Effector memory CD8-positive, alpha-beta T cell (primary cell): ENCODE results near the gene MTHFD2.
"Not testable (repeated sequence)": the region's sequence is repeated elsewhere in the genome, so short reads cannot be mapped to it uniquely, and the experiment has no call there.

Experiments used
- ATAC-seq: fragments of 150-1000 bp; cut with Tn5 transposase; replicated peaks from 2 replicates; pipeline ENCODE4 v1.10.0; 2021; ENCODE audit warnings: mild to moderate bottlenecking, moderate library complexity
- DNase-seq, 3 experiments: peaks; one replicate each; pipeline ENCODE4 v3.0.0; 2021
- H3K27ac Mint-ChIP-seq, 2 donors: one replicate each; pipeline ENCODE4 v1.8.0; 2022; ENCODE audit warnings: mild to moderate bottlenecking in 2 of 2, mixed read lengths in 2 of 2, moderate library complexity in 2 of 2
- H3K27me3 Mint-ChIP-seq, 2 donors: one replicate each; pipeline ENCODE4 v1.8.0; 2022; ENCODE audit warnings: mixed read lengths in 2 of 2
- H3K36me3 Mint-ChIP-seq: one replicate; pipeline ENCODE4 v1.8.0; 2022; ENCODE audit warnings: mild to moderate bottlenecking, moderate library complexity, mixed read lengths; ENCODE audit not compliant: insufficient read depth
- H3K4me1 Mint-ChIP-seq, 2 donors: one replicate each; pipeline ENCODE4 v1.8.0; 2022; ENCODE audit warnings: low read depth in 2 of 2, mixed read lengths in 2 of 2
- H3K4me3 Mint-ChIP-seq, 2 donors: one replicate each; pipeline ENCODE4 v1.8.0; 2022; ENCODE audit warnings: mild to moderate bottlenecking in 2 of 2, mixed read lengths in 2 of 2, moderate library complexity in 2 of 2
- H3K9me3 Mint-ChIP-seq, 2 donors: one replicate each; pipeline ENCODE4 v1.8.0; 2022; ENCODE audit warnings: mixed read lengths in 2 of 2

MTHFD2 gene

DNA sequence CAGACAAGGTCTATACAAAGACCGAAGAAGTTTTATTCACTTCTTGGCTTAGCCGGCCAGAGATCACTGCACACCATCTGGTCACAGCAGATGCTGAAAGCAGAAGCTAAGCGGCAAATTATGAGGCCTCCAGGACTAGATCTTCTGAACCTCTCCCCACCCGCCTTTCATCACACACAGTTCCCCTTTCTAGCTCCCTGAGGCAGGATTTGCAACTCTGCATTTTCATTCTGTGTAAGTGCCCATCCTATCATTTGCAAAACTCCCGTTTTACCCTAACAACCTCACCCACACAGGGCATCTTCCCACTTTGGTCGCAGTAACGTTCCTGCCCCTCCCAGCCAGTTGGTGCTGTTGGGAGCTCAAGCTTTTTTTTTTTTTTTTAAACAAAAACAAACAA is 16.7 kb upstream of the MTHFD2 start:
- peak overlapping the region in 1 of 2 donors; percentile 82 for H3K27ac Mint-ChIP-seq
- H3K27me3 Mint-ChIP-seq = no peaks in the 10 kb centered on the region
- ATAC-seq (no peak), DNase-seq (no peak)
- H3K9me3 Mint-ChIP-seq = no peaks in the 10 kb centered on the region
- H3K4me1 Mint-ChIP-seq = peaks cover 10 to 18% of the 10 kb centered on the region in 2 donors
- H3K36me3 Mint-ChIP-seq = peaks cover 21% of the 10 kb centered on the region
- no peak overlapping the region for H3K4me3 Mint-ChIP-seq

DNA sequence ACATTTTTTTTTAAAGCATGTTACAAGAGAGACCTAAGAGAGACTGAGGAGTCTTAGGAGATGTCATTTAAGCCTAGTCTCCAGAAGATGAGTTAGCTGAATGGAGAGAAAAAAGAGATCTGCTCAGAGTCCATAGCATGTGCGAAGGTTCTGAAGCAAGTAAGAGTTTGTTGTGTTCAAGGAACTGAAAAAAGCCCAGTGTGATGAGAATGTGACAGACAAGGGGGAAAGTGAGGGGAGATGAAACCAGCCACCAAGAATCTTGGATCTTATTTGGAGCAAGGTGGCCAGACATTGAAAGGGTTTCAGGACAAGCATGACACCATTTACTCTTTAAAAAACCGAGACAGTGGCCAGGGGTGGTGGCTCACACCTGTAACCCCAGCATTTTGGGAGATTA is 14.5 kb upstream of the MTHFD2 start:
- peaks cover 6% of the 10 kb centered on the region for H3K36me3 Mint-ChIP-seq
- H3K9me3 Mint-ChIP-seq = no peaks in the 10 kb centered on the region
- no peak overlapping the region for H3K4me3 Mint-ChIP-seq
- DNase-seq (no peak), ATAC-seq (no peak)
- no peaks in the 10 kb centered on the region for H3K27me3 Mint-ChIP-seq
- H3K27ac Mint-ChIP-seq = no peak overlapping the region
- peaks cover 5 to 11% of the 10 kb centered on the region in 2 donors for H3K4me1 Mint-ChIP-seq

DNA sequence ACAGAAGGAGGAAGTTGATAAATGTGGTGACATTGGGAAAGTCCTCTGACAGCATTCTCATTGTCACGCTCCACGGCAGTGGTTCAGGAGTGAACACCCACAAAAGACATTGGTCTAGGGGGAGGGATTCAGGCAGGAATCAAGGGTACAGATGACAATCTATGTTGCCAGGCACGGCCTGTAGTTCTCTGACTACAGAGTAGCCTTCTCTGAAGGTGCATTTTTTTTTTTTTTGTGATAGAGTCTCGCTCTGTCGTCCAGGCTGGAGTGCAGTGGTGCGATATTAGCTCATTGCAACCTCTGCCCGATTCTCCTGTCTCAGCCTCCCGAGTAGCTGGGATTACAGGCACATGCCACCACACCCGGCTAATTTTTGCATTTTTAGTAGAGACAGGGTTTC is 12.4 kb upstream of the MTHFD2 start:
- H3K36me3 Mint-ChIP-seq = no peaks in the 10 kb centered on the region
- DNase-seq (peak in 1 of 3 experiments; percentile 10), ATAC-seq (peak; percentile 91)
- H3K4me3 Mint-ChIP-seq = peak overlapping the region in 1 of 2 donors; percentile 37
- peaks cover 4% of the 10 kb centered on the region in 2 donors for H3K4me1 Mint-ChIP-seq
- H3K9me3 Mint-ChIP-seq = no peaks in the 10 kb centered on the region
- peaks cover 0 to 4% of the 10 kb centered on the region in 2 donors for H3K27me3 Mint-ChIP-seq
- peak overlapping the region in 1 of 2 donors; percentile 81 for H3K27ac Mint-ChIP-seq

DNA sequence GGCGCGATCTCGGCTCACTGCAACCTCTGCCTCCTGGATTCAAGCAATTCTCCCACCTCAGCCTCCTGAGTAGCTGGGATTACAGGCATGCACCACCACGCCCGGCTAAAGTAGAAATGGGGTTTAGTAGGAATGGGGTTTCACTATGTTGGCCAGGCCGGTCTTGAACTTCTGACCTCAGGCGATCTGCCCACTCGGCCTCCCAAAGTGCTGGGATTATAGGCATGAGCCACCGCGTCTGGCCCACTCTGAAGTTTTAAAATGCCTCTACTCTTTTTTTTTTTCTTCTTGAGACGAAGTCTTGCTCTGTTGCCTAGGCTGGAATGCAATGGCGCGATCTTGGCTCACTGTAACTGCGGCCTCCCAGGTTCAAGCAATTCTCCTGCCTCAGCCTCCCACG is 11.7 kb upstream of the MTHFD2 start:
- H3K27me3 Mint-ChIP-seq, H3K4me1 Mint-ChIP-seq, H3K36me3 Mint-ChIP-seq, H3K9me3 Mint-ChIP-seq, ATAC-seq, H3K27ac Mint-ChIP-seq, H3K4me3 Mint-ChIP-seq, DNase-seq: not testable (repeated sequence)

DNA sequence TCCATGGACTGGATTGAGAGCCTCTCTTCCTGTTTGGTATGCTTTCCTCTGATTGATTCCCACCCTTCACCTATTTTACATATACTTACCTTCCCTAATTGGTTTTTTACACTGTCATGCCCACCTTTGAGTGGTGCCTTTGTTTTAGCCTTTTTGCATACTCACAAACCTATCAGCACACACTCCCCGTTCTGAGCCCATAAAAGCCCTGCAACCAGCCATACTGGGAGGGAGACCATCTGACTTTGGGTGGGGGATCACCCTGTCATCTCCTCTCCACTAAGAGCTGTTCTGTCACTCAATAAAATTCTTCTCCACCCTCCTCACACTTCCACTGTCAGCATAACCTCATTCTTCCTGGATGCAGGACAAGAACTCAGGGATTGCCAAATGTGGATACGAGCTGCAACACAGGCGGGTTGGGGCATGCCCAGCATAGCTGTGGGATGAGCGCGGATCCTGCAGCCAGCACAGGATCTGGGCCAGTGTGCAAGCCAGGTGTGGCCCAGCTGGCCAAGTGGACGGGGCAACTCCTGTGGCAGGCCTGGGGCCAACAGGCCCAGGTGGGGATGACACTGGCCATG is 10.3 kb upstream of the MTHFD2 start:
- no peak for ATAC-seq
- peaks cover 4% of the 10 kb centered on the region in 2 donors for H3K4me1 Mint-ChIP-seq
- no peak overlapping the region for H3K4me3 Mint-ChIP-seq
- no peak for DNase-seq
- H3K9me3 Mint-ChIP-seq = no peaks in the 10 kb centered on the region
- H3K27ac Mint-ChIP-seq = no peak overlapping the region
- no peaks in the 10 kb centered on the region for H3K36me3 Mint-ChIP-seq
- peaks cover 0 to 9% of the 10 kb centered on the region in 2 donors for H3K27me3 Mint-ChIP-seq

DNA sequence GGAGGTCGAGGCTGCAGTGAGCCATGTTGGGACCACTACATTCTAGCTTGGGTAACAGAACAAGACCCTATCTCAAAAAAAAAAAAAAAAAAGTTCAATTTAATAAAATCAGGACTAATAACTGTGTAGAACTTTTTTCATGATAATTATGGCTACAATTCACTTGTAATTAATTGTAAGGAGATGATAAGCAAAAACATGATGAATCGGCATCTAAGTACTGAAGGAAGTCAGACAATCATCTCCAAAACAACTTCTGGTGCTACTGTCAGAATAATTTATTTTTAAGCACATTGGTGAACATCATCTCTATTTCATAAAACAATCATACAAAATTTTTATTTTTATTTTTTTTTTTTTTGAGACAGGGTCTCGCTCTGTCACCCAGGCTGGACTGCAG is 9.7 kb upstream of the MTHFD2 start:
- ATAC-seq = no peak
- no peaks in the 10 kb centered on the region for H3K36me3 Mint-ChIP-seq
- DNase-seq = no peak
- H3K4me1 Mint-ChIP-seq = peaks cover 4% of the 10 kb centered on the region in 2 donors
- no peak overlapping the region for H3K27ac Mint-ChIP-seq
- H3K4me3 Mint-ChIP-seq = no peak overlapping the region
- H3K27me3 Mint-ChIP-seq = peaks cover 0 to 9% of the 10 kb centered on the region in 2 donors
- no peaks in the 10 kb centered on the region for H3K9me3 Mint-ChIP-seq

DNA sequence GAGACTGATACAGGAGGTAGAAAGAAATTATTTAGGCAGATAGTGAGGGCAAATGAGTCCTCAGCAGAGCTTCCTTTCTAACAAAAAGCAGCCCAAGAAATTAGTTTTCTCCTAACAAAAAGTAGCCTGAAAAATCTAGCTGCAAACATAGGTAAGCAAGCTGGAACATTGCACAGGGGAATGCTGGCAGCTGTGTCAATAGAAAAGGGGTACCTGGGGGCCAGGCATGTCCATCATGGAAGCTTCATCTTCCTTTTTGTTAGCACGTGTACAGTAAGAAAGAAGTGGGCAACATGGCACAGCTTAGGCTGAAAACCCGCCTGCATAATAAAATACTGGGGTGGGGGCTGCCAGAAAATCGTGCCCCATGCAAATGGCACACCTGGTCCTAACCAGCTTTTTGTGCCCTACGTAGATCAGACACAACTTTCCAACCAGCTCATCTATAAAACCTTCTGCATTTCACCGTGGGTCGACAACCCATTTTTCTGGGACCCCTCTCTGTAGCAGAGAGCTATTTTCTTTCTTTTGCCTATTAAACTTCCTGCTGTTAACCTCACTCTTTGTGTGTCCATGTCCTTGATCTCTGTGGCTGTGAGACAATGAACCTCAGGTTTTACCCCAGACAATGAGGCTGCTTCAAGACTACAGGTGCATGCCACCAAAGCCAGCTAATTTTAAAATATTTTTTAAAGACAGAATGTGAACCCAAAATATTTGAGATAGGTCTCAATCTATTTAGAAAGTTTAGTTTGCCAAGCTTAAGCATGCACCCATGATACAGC is 6.6 kb upstream of the MTHFD2 start:
- Mint-ChIP-seq H3K9me3 (no peaks in the 10 kb centered on the region), H3K4me1 (no peaks in the 10 kb centered on the region), H3K27me3 (peaks cover 0 to 9% of the 10 kb centered on the region in 2 donors), H3K27ac (no peak overlapping the region), H3K4me3 (no peak overlapping the region), H3K36me3 (no peaks in the 10 kb centered on the region)
- ATAC-seq (no peak), DNase-seq (no peak)

DNA sequence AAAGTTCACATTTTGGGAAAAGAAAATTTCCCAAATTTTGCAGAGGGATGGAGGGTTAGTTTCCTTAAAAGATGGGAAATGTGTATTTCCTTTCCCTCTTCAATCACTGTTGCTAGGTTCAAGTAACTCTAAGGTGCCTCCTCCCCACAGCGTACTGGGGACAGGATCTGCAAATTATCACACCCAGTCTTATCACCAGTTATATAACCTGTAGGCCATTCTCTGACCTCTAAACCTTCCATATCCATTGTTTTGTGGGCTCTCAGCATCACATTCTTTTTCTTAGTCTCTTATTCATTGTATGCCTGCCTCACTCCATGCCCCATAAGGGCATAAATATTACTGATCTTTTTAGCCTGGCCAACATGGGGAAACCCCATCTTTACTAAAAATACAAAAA is 3.6 kb upstream of the MTHFD2 start:
- H3K27me3 Mint-ChIP-seq = peaks cover 0 to 9% of the 10 kb centered on the region in 2 donors
- H3K27ac Mint-ChIP-seq = no peak overlapping the region
- H3K4me3 Mint-ChIP-seq = no peak overlapping the region
- no peaks in the 10 kb centered on the region for H3K9me3 Mint-ChIP-seq
- H3K36me3 Mint-ChIP-seq = peaks cover 11% of the 10 kb centered on the region
- peaks cover 17% of the 10 kb centered on the region in 2 donors for H3K4me1 Mint-ChIP-seq
- DNase-seq = no peak
- ATAC-seq = no peak

DNA sequence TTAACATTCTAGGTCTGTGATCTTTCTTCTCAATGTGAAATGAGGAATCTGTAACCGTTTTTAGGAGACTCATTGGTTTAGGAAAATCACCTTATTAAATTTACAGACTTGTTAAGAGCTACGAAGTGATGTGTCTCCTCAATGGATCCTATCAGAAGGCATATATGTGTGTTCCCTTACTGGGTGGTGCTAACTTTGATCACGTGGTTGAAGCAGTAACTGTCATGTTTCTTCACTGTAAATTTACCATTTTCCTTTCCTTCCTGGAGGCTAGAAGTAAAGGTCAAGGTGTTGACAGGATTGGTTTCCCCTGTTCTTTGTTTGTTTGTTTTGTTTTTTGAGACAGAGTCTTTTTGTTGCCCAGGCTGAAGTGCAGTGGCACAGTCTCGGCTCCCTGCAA is 1.4 kb upstream of the MTHFD2 start:
- no peak overlapping the region for H3K27ac Mint-ChIP-seq
- no peak for DNase-seq
- H3K27me3 Mint-ChIP-seq = no peaks in the 10 kb centered on the region
- no peak for ATAC-seq
- no peak overlapping the region for H3K4me3 Mint-ChIP-seq
- no peaks in the 10 kb centered on the region for H3K9me3 Mint-ChIP-seq
- H3K4me1 Mint-ChIP-seq = peaks cover 21 to 23% of the 10 kb centered on the region in 2 donors
- peaks cover 11% of the 10 kb centered on the region for H3K36me3 Mint-ChIP-seq

DNA sequence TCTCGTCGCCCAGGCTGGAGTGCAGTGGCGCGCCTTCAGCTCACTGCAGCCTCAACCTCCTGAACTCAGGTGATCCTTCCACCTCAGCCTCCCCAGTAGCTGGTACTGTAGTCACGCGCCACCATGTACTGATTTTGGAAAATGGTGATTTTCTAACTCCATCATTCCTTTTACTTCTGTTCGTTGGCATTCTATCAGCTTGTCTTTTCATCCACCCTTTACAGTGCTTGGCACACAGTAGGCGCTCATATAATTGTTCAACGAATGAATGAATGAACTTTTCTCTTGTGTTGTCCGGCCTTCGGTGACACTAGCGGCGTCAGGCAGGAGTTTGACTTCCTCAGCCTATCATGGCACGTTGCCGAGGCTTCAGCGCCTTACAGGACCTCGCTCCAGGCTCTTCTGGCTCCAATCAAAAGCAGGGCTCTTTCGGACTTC is 373 bp upstream of the MTHFD2 start:
- H3K36me3 Mint-ChIP-seq = peaks cover 11% of the 10 kb centered on the region
- DNase-seq (no peak), ATAC-seq (no peak)
- peak overlapping the region; percentile 90 to 91 for H3K4me3 Mint-ChIP-seq
- H3K27me3 Mint-ChIP-seq = no peaks in the 10 kb centered on the region
- H3K27ac Mint-ChIP-seq = peak overlapping the region; percentile 93 to 98
- no peaks in the 10 kb centered on the region for H3K9me3 Mint-ChIP-seq
- H3K4me1 Mint-ChIP-seq = peaks cover 21 to 23% of the 10 kb centered on the region in 2 donors

DNA sequence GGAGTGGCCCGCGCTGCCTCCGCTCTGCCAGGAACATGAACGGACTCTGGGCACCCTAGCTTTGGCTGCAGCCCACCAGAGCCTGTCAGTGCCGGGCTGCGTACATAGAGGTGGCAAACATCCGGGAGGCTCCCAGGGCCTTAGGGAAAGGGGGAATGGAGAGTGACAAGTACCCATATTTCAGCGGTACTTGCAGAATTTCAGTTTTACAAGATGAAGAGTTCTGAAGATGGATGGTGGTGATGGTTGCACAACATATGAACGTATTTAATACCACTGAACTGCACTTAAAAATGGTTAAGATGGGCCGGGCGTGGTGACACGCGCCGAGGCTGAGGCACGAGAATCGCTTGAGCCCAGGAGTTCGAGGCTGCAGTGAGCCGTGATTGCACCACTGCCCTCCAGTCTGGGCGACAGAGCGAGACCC is 873 bp downstream of the MTHFD2 start:
- no peaks in the 10 kb centered on the region for H3K9me3 Mint-ChIP-seq
- peak overlapping the region; percentile 93 to 98 for H3K27ac Mint-ChIP-seq
- ATAC-seq (peak; percentile 6), DNase-seq (peak in 1 of 3 experiments; percentile 15)
- peak overlapping the region; percentile 90 to 91 for H3K4me3 Mint-ChIP-seq
- H3K36me3 Mint-ChIP-seq = peaks cover 11% of the 10 kb centered on the region
- no peaks in the 10 kb centered on the region for H3K27me3 Mint-ChIP-seq
- H3K4me1 Mint-ChIP-seq = peaks cover 21 to 23% of the 10 kb centered on the region in 2 donors

DNA sequence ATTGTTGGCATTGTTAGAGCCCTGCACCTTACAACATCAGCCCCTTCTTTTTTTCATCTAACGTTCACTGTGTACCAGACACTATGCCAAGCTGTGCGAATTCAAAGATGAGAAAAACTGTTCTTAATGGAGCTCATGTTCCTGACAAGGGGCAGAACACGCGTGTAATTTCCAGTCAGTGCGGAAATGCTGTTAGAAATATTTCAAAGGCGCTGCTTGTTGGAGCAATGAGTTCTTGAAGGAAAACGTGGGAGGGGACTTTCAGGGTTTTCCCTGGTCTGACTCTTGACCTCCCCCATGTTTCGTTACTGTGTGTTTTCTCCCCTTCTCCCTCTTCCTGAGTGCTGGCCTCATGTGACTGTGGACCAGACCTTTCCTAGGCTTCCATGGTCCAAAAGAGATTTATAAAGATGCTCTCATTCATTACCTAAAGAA is 1.5 kb downstream of the MTHFD2 start:
- Mint-ChIP-seq H3K4me1 (peaks cover 24 to 28% of the 10 kb centered on the region in 2 donors), H3K9me3 (no peaks in the 10 kb centered on the region), H3K27ac (peak overlapping the region; percentile 30 to 93), H3K4me3 (peak overlapping the region; percentile 90 to 91), H3K36me3 (peaks cover 11% of the 10 kb centered on the region), H3K27me3 (no peaks in the 10 kb centered on the region)
- ATAC-seq (no peak), DNase-seq (no peak)

DNA sequence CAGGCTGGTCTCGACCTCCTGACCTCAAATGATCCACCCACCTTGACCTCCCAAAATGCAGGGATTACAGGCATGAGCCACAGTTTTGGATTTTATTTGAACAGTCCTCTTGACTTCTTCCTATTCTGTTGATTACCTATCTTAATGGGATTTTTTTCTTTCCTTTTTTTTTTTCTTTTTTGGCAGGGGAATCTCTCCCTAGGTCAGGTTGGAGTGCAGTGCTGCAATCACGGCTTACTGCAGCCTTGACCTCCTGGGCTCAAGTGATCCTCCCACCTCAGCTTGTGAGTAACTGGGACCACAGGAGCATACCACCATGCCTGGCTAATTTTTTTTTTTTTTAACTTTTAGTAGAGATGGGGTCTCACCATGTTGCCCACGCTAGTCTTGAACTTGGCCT is 2.8 kb downstream of the MTHFD2 start:
- no peak for ATAC-seq
- no peaks in the 10 kb centered on the region for H3K27me3 Mint-ChIP-seq
- H3K4me3 Mint-ChIP-seq = peak overlapping the region in 1 of 2 donors; percentile 9
- H3K36me3 Mint-ChIP-seq = peaks cover 11% of the 10 kb centered on the region
- peak overlapping the region in 1 of 2 donors; percentile 29 for H3K27ac Mint-ChIP-seq
- no peak for DNase-seq
- no peaks in the 10 kb centered on the region for H3K9me3 Mint-ChIP-seq
- peaks cover 35 to 41% of the 10 kb centered on the region in 2 donors for H3K4me1 Mint-ChIP-seq

DNA sequence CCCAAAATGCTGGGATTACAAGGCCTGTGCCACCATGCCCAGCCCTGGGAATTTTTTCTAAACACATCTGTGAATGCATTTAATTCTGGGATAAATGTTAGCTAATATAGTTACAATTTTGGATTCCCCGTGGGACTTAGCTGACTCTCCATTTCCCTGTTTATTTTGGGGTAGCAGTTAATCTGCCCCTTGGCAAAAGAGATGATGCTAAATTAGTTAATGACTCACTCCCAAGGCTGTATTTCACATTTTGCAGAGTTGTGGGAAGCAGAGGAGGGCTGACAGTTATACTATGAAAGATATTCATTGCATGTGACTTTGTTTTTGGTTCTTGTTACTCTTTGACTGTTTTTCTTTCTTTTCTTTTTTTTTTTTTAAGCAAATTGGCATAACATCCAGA is 3.2 kb downstream of the MTHFD2 start:
- no peaks in the 10 kb centered on the region for H3K9me3 Mint-ChIP-seq
- H3K4me1 Mint-ChIP-seq = peaks cover 39 to 45% of the 10 kb centered on the region in 2 donors
- no peaks in the 10 kb centered on the region for H3K27me3 Mint-ChIP-seq
- H3K36me3 Mint-ChIP-seq = peaks cover 12% of the 10 kb centered on the region
- DNase-seq = no peak
- peak overlapping the region in 1 of 2 donors; percentile 29 for H3K27ac Mint-ChIP-seq
- no peak overlapping the region for H3K4me3 Mint-ChIP-seq
- ATAC-seq = no peak
